Measurements from ENCODE around the gene SUGCT.

The SUGCT gene

DNA sequence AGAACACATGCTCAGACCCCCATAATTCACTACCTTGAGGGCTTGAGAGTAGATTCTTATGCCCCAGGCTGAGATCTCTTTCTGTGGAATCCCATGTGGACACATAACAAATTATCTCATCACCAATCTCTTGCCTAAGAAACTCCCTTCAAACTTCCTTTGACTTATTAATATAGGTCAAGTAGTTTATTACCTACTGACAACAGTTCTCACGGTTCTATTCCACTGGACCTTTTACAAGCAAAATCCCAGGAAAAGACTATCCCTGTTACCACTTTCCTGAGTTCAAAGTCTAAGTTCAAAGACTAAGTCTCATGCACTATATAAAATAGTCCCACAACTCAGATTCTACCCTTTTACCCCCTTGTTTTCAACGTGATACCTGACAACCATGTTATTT, 754.7 kb downstream of the SUGCT start:
- no peak for DNase-seq

DNA sequence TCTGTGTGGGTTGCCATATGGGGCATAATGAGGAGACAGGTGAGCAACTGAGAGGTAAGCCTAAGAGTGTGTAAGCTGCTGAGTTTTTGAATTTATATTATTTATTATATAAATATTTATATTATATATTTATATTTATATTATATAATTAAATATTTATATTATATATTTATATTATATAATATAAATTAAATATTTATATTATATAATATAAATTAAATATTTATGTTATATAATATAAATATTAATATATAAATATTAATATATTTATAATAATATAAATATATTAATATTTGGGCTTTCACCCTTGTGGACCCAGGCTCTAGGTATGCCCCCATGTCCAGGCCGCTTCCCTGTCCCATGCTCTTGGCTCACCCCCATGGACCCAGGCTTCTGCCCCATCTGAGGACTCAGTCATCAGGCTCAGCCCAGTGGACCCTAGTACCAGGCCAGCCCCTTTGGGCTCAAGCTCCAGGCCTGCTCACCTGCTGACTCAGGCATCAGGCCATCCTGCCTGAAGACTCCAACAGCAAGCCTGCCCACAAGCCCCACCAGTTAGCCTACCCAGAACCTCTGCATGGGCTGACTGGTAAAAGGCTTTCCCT, 755.4 kb downstream of the SUGCT start:
- no peak for DNase-seq

GRCh38 chr7:40891232-40891631, 756.4 kb downstream of the SUGCT start:
- no peak for DNase-seq

DNA sequence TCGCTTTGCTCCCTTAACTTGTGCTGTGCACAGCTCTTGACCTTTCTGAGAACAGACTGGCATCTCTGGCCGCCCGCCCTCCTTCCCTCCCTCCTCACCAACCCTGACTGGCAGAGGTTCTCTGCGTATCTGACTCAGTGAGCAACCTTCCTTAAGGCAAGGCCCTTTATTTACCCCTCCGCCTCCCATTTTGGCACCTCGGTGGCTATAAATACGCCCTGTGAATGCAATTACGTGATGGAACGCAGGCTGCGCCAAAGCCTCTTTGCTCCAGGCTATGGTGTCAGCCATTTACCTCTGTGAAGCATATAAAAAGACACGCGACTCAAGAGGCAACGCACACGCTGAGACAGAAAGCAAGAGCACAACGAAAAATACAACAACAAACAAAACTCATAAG, 764.3 kb downstream of the SUGCT start:
- no peak for DNase-seq

DNA sequence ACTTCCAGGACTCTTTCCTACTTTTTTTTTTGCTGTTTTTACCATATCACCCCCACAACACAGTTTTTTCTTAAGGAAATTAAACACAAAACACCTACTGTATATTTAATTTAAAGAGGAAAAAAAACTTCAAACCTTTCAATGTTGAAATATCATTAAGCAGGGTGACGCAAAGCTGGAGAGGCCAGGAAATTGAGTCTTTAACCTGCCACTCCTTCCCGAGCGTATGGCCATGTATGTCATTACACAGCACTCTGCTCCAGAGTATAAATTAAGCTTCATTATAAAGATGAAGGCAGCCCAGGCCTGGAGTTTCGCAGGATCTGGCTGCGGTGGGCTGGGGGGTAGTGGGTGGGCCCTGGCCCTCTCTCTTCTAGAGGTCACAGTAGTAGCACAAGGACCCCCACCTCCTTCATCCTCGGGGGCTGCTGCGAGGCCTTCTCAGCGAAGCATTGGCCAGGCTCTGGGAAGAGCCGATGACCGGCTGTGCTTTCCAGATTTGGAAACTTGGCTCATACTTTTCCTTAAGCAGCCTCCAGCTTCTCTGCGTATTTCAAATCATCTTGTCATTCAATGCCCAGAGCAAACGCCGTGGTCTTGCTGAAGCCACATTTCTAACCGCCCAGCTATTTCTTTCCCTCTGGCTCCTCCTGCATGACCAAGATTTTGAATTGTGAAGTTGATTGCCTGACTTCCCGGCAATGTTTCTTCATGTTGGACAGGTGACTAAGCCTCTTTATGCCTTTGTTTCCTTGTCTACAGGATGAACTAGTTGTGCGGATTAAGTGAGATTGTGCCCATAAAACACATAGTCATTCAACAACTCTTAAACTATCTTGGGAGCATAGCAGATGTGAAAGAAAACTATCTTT, 765.1 kb downstream of the SUGCT start:
- no peak for DNase-seq

DNA sequence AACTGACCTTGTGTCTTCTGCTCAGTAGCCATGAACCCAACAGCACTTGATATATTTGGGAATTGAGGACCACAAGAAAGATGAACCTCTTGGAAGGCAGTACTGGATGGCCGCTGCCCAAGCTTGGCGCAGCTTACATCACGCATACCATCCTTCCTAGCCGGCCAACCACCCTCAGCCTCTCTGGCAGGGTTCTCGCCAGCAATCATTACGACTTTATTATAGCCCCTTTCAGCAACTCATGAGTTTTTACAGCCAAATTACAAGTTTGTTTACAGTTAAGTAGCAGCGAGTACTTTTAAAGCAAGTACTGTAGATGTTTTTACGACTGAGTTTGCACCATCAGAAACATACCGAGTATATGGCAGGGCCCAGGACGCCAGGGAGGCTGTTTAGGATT, 769.1 kb downstream of the SUGCT start:
- no peak for DNase-seq

- DNase-seq, result no peak
Observed at GRCh38 chr7:40907286-40907685, 772.5 kb downstream of the SUGCT start.

- no peak for DNase-seq
Observed at GRCh38 chr7:40909346-40909980, 774.7 kb downstream of the SUGCT start.

Measured in DMS79 (cell line).